ENCODE measurements around the gene KCNK6.

DNA sequence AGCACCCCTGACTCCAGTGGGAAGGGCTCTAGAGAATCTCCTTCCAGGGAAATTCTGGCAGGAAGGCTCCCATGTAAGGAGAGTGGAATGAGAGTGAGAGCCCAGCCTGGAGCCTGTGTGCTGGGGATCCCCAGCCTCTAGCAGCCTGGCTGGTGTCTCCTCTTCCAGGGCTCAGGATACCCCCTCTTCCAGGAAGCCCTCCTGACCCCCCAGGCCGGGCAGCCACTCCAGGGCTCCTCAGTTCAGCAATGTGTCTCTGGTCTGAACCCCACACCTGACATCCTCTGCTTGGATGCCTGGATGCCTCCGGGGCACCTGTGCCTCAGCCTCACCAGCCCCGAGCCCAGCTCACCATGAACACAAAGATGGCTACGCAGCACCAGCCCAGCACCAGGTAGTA lies 12.6 kb upstream of the KCNK6 start:
- TF ChIP-seq, protein P1, sequence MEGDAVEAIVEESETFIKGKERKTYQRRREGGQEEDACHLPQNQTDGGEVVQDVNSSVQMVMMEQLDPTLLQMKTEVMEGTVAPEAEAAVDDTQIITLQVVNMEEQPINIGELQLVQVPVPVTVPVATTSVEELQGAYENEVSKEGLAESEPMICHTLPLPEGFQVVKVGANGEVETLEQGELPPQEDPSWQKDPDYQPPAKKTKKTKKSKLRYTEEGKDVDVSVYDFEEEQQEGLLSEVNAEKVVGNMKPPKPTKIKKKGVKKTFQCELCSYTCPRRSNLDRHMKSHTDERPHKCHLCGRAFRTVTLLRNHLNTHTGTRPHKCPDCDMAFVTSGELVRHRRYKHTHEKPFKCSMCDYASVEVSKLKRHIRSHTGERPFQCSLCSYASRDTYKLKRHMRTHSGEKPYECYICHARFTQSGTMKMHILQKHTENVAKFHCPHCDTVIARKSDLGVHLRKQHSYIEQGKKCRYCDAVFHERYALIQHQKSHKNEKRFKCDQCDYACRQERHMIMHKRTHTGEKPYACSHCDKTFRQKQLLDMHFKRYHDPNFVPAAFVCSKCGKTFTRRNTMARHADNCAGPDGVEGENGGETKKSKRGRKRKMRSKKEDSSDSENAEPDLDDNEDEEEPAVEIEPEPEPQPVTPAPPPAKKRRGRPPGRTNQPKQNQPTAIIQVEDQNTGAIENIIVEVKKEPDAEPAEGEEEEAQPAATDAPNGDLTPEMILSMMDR (conservative IDR thresholded peaks at IDR 0.05; ENCODE audit: low read length), result no peak
- TF ChIP-seq EZH2phosphoT487 (IDR thresholded peaks at IDR 0.05; ENCODE audit: borderline replicate concordance), result no peak
